ENCODE measurements around the gene CHRNA3.

The CHRNA3 gene

DNA sequence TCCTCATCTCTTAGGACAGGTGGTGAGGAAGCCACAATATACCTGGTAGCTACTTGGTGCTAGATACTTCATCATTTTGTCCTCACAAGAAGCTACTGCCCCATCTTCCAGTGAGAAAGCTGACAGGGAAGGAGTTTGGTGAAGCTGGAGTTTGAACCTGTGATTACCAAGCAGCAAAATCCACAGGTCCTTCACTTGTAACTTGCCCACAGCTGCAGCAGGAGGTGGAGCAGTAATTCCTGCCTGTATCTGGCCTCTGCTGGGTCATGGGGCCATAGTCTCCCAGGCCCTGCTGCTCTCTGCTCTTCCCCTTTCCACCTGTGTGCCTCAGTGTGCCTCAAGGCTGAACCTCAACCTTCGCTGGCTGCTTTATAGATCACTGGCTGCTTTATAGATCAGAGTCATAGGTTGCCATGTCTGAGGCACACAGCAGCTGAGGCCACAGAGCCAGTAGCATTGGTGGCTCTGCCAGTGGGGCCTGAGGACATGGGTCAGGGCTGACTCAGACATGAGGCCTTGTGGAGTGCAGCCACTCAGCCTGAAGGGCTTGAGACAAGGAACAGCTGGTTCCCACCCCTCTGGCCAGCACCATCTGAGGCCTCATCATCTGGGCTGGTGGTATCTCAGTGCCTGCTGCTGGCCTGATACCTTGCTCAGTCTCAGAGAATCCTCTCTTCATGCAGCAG is 31.3 kb upstream of the CHRNA3 start:
- no peak overlapping the region for H3K27ac ChIP-seq (ENCODE audit: low read depth, low read length)
- no peak overlapping the region for H3K4me3 ChIP-seq (ENCODE audit: low read depth, low read length)
- H3K36me3 ChIP-seq (ENCODE audit: control insufficient read depth, insufficient read depth, low read length), result no peaks in the 10 kb centered on the region
- H3K4me1 ChIP-seq (ENCODE audit: control insufficient read depth, insufficient read depth, low read length), result no peaks in the 10 kb centered on the region
- peaks cover 13% of the 10 kb centered on the region; the same call in 1 of the 2 replicates for H3K27me3 ChIP-seq (ENCODE audit: control insufficient read depth, insufficient read depth, low read length)
- H3K9me3 ChIP-seq (ENCODE audit: control insufficient read depth, insufficient read depth, low read depth, low read length), result no peaks in the 10 kb centered on the region
- no peak overlapping the region for H3K9ac ChIP-seq (ENCODE audit: low read length)

DNA sequence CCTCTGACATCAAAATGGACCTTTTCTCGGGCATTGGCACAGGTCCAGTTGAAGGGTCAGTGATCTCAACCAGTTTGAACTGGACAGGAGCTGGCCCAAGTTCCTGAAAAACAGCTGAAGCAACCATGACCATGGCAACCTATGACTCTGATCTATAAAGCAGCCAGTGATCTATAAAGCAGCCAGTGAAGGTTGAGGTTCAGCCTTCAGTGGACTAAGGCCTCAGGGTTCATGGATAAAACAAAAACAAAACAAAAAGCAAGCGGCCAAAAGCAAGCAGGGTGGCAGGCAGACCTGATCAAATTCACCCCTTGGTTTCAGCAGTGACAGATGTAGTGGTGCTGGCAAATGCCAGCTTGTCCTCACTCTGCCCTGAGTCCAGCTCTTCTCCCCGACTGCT is 30.2 kb upstream of the CHRNA3 start:
- H3K36me3 ChIP-seq (ENCODE audit: control insufficient read depth, insufficient read depth, low read length), result no peaks in the 10 kb centered on the region
- no peaks in the 10 kb centered on the region for H3K9me3 ChIP-seq (ENCODE audit: control insufficient read depth, insufficient read depth, low read depth, low read length)
- H3K4me1 ChIP-seq (ENCODE audit: control insufficient read depth, insufficient read depth, low read length), result no peaks in the 10 kb centered on the region
- no peak overlapping the region for H3K4me3 ChIP-seq (ENCODE audit: low read depth, low read length)
- H3K27me3 ChIP-seq (ENCODE audit: control insufficient read depth, insufficient read depth, low read length), result peaks cover 13% of the 10 kb centered on the region; the same call in 1 of the 2 replicates
- no peak overlapping the region for H3K27ac ChIP-seq (ENCODE audit: low read depth, low read length)
- H3K9ac ChIP-seq (ENCODE audit: low read length), result no peak overlapping the region

DNA sequence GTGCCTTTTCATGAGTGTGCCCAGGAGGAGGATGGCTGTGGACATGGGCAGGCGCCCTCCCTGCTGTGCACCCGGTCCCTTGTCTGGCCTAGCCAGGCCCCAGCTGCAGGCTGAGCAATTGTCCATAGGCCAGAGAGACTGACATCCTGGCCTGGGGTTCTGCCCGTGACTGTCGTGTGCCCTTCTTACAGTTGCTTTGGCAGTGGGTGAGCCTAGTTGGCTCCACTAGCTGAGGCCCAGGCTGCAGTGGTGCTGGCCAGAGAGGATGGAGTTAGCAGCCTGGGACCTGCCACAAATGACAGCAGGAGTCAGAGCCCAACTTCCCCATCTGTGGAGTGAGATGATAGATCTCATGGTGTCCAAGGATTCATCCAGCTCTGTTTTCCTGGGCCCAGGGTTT is 29.2 kb upstream of the CHRNA3 start:
- no peaks in the 10 kb centered on the region for H3K4me1 ChIP-seq (ENCODE audit: control insufficient read depth, insufficient read depth, low read length)
- H3K27me3 ChIP-seq (ENCODE audit: control insufficient read depth, insufficient read depth, low read length), result peaks cover 13% of the 10 kb centered on the region; the same call in 1 of the 2 replicates
- no peaks in the 10 kb centered on the region for H3K36me3 ChIP-seq (ENCODE audit: control insufficient read depth, insufficient read depth, low read length)
- no peak overlapping the region for H3K27ac ChIP-seq (ENCODE audit: low read depth, low read length)
- no peak overlapping the region for H3K4me3 ChIP-seq (ENCODE audit: low read depth, low read length)
- H3K9ac ChIP-seq (ENCODE audit: low read length), result no peak overlapping the region
- H3K9me3 ChIP-seq (ENCODE audit: control insufficient read depth, insufficient read depth, low read depth, low read length), result no peaks in the 10 kb centered on the region

DNA sequence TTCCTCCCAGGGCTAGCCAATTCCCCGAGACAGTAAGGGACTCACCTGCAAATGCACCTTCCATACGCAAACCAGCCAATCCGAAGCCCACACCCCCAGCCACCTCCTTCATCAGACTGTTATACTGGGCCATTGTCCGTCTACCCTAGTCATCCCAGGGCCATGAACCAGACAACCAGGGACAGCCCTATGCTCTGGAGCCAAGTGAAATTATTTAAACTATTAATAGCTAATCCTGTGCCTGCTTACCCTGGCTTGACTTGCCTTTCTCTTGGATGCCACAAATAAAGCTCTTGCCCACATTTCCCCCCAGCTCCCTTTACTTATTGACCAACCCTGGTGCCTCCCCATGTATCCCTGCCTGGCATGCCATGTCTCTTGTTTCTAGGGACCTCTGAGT is 24.2 kb upstream of the CHRNA3 start:
- peaks cover 20% of the 10 kb centered on the region for H3K27me3 ChIP-seq (ENCODE audit: control insufficient read depth, insufficient read depth, low read length)
- no peaks in the 10 kb centered on the region for H3K9me3 ChIP-seq (ENCODE audit: control insufficient read depth, insufficient read depth, low read depth, low read length)
- no peaks in the 10 kb centered on the region for H3K36me3 ChIP-seq (ENCODE audit: control insufficient read depth, insufficient read depth, low read length)
- H3K4me1 ChIP-seq (ENCODE audit: control insufficient read depth, insufficient read depth, low read length), result peaks cover 14% of the 10 kb centered on the region
- no peak overlapping the region for H3K9ac ChIP-seq (ENCODE audit: low read length)
- no peak overlapping the region for H3K4me3 ChIP-seq (ENCODE audit: low read depth, low read length)
- H3K27ac ChIP-seq (ENCODE audit: low read depth, low read length), result no peak overlapping the region

DNA sequence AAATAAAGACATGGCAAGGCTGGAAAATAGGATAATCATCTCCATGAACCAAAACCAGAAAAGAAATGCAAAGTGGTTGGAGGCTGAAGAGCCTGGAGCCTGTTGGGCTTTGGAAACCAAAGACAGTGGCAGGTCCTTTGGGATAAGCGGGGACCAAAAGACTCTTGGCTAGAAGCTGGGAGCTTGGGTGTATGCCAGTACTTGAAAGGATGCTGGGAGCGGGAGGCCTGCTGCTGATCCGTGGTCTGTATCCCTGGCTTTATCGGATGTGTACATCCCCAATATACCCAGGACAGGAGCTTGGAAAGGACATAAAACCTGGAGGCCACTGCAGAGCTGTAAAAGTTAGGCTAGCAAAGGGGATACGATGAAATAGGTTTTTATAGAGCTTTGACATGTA is 21.5 kb upstream of the CHRNA3 start:
- Histone ChIP-seq H3K4me3 (ENCODE audit: low read depth, low read length) (no peak overlapping the region), H3K27me3 (ENCODE audit: control insufficient read depth, insufficient read depth, low read length) (peaks cover 25% of the 10 kb centered on the region), H3K4me1 (ENCODE audit: control insufficient read depth, insufficient read depth, low read length) (peaks cover 14% of the 10 kb centered on the region), H3K27ac (ENCODE audit: low read depth, low read length) (no peak overlapping the region), H3K9me3 (ENCODE audit: control insufficient read depth, insufficient read depth, low read depth, low read length) (no peaks in the 10 kb centered on the region), H3K36me3 (ENCODE audit: control insufficient read depth, insufficient read depth, low read length) (no peaks in the 10 kb centered on the region), H3K9ac (ENCODE audit: low read length) (no peak overlapping the region)

DNA sequence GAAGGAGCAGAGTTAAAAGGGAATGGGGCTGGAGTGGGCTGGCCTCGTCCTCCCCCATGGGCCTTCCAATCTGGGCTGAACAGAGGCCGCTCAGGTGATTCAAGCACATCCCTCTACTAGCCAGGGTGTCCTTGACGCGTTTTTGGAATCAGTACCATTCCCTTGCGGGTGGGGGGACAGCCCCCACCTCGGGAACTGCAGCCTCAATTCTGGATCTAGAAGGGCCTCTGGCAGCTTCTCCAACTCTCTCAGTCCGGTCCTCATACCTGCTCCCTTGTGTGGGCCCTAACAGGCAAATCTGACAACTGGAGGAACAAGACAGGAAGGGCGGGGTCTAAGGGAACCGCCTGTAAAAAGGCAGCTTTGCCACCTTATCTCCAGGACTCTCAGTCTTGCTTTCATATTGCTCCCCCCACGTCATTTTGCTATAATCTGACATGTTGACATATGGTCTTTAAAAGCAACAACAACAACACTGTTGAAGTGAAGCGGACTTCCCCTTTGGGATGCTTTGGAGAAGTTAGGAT is 21.0 kb upstream of the CHRNA3 start:
- peaks cover 14% of the 10 kb centered on the region for H3K4me1 ChIP-seq (ENCODE audit: control insufficient read depth, insufficient read depth, low read length)
- no peak overlapping the region for H3K27ac ChIP-seq (ENCODE audit: low read depth, low read length)
- no peak overlapping the region for H3K9ac ChIP-seq (ENCODE audit: low read length)
- H3K9me3 ChIP-seq (ENCODE audit: control insufficient read depth, insufficient read depth, low read depth, low read length), result no peaks in the 10 kb centered on the region
- H3K36me3 ChIP-seq (ENCODE audit: control insufficient read depth, insufficient read depth, low read length), result no peaks in the 10 kb centered on the region
- H3K27me3 ChIP-seq (ENCODE audit: control insufficient read depth, insufficient read depth, low read length), result peaks cover 25% of the 10 kb centered on the region
- peak overlapping the region; percentile 60 for H3K4me3 ChIP-seq (ENCODE audit: low read depth, low read length)

DNA sequence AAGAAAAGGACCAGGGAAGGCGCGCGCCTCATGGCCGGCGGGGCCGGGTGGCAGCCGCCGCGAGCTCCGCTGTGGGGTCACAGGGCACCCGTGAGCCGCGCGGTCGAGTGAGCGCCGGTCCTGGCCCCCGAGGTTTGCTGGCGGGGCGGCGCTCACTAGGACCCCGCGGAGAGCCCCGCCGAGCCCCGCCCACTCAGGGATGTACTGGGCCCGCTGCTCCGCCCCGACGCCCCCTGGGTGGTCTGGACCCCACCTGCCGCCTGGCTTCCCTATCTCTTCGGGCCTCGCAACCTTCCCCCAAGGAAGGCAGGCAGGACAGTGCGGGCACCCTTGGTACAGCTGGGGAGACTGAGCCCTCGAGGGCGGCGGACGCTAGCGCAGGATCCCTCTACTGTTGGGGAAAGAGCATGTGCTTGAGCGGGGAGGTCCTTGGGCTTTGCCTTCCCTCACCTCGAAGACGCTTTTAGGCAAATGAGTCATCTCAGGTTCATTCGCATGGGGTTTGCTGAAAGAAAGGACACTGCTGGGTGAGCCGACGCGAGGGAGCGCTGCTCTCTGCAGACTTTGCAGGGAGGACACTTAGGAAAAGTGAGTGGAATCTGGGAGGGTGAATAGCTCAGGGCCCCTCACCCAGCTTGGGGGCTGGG is 20.4 kb upstream of the CHRNA3 start, which contains the start of gene CHRNB4:
Gene CHRNB4, minus strand, starts transcription at position 109 of the 647 bp plus-strand sequence. Its CDS starts 77 bp downstream, at position 32.
- H3K9ac ChIP-seq (ENCODE audit: low read length), result no peak within 1 kb of the TSS
- H3K27ac ChIP-seq (ENCODE audit: low read depth, low read length), result no peak within 1 kb of the TSS
- peaks cover 14% of the 10 kb centered on the region for H3K4me1 ChIP-seq (ENCODE audit: control insufficient read depth, insufficient read depth, low read length)
- no peaks in the 10 kb centered on the region for H3K9me3 ChIP-seq (ENCODE audit: control insufficient read depth, insufficient read depth, low read depth, low read length)
- peak within 1 kb of the TSS; percentile 60 for H3K4me3 ChIP-seq (ENCODE audit: low read depth, low read length)
- H3K36me3 ChIP-seq (ENCODE audit: control insufficient read depth, insufficient read depth, low read length), result no peaks in the 10 kb centered on the region
- peaks cover 25% of the 10 kb centered on the region for H3K27me3 ChIP-seq (ENCODE audit: control insufficient read depth, insufficient read depth, low read length)

DNA sequence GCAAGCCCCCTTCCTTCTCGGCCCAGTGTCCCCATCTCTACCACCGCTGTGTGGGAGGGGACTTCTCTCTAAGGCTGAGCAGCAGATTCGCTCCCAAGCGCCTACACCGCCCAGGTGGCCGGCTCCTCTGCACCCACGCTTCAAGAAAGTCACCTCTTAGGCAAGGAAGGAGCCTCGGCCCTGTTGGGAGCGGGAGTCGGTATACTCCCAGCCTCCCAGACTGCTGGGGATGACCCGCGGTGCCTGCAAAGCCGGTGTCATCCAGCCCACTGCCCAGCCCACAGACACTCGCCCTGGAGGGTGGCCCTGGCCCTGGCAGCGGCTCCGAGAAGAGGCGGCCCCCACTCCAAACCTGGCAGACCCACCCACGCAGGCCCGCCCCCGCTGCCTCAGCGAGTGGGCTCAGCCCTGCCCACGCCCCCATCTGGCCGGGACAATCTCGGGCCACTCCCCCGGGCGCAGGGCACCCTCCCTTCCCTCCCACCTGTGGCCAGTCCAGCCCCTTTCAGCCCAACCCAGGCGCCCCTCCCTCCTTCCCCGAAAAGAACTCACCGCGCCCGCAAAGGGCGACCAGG is 19.8 kb upstream of the CHRNA3 start:
- H3K36me3 ChIP-seq (ENCODE audit: control insufficient read depth, insufficient read depth, low read length), result no peaks in the 10 kb centered on the region
- H3K27me3 ChIP-seq (ENCODE audit: control insufficient read depth, insufficient read depth, low read length), result peaks cover 25% of the 10 kb centered on the region
- no peak overlapping the region for H3K9ac ChIP-seq (ENCODE audit: low read length)
- no peaks in the 10 kb centered on the region for H3K9me3 ChIP-seq (ENCODE audit: control insufficient read depth, insufficient read depth, low read depth, low read length)
- H3K4me1 ChIP-seq (ENCODE audit: control insufficient read depth, insufficient read depth, low read length), result peaks cover 14% of the 10 kb centered on the region
- no peak overlapping the region for H3K27ac ChIP-seq (ENCODE audit: low read depth, low read length)
- peak overlapping the region; percentile 60 for H3K4me3 ChIP-seq (ENCODE audit: low read depth, low read length)

DNA sequence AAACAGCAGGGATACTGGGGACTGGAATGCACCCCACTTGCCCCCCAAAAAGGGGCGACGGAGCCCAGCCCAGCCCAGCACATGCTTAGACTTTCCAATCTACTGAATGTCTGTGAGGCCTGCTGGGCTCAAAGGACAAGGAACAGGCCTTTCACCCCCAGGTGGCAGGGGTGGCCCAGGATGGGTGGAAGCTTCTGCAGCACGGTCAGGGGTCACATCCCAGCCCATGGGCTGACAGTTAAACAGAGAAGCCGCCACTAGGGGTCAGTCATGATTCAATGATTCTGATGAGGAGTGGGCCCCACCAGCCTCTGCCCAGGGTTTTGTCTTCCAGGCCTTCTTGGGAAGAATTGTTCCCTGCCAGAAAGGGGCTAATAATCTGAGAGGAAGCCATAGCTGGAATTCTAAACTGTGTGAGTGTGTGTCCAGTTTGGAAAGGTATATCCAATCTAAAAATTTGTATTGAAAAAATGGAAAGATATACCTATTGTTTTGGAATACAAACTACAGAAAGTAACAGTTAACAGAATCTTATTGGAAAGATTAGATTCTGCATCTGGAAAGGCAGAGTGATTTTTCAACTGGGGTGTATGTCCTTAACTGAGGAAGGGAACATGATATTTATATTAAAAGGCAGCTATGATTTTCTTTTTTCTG is 18.0 kb upstream of the CHRNA3 start:
- Histone ChIP-seq H3K27me3 (ENCODE audit: control insufficient read depth, insufficient read depth, low read length) (peaks cover 25% of the 10 kb centered on the region), H3K9me3 (ENCODE audit: control insufficient read depth, insufficient read depth, low read depth, low read length) (no peaks in the 10 kb centered on the region), H3K36me3 (ENCODE audit: control insufficient read depth, insufficient read depth, low read length) (no peaks in the 10 kb centered on the region), H3K4me3 (ENCODE audit: low read depth, low read length) (no peak overlapping the region), H3K27ac (ENCODE audit: low read depth, low read length) (no peak overlapping the region), H3K4me1 (ENCODE audit: control insufficient read depth, insufficient read depth, low read length) (peaks cover 14% of the 10 kb centered on the region), H3K9ac (ENCODE audit: low read length) (no peak overlapping the region)

DNA sequence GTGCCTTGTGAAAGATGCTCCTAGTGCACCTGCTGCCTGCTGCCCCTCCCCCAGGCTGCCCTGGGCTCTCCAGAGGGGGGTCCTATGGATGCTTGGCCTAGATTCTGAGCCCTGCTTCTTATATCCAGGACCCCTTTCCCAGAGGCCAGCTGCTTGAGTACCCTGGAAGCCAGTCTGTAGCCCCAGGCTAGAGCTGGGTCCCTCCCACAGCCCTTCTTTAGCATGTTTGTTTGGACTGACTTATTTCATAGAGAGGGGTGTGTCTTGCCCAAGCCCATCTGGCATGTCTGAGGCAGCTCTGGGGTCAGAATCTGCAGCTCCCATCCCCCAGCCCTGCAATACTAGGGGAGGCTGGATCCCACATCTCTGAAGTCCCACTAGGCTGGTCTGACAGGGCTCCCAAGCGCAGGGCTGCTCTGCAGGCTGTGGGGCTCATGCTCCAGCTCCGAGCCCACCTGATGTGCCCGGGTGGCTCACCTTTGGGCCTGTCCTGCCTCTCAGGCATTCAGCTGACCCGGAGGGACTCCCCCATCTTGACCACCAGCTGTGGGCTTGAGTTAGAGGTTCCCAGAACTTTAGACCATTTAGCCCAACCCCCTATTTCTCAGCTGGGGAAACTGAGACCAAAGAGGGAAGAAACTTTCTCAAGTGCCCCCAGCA is 17.1 kb upstream of the CHRNA3 start:
- Histone ChIP-seq H3K27ac (ENCODE audit: low read depth, low read length) (no peak overlapping the region), H3K4me1 (ENCODE audit: control insufficient read depth, insufficient read depth, low read length) (peaks cover 14% of the 10 kb centered on the region), H3K9ac (ENCODE audit: low read length) (no peak overlapping the region), H3K9me3 (ENCODE audit: control insufficient read depth, insufficient read depth, low read depth, low read length) (0 out of 2 replicates have a peak, but pooled peaks cover 2% of the 10 kb centered on the region), H3K27me3 (ENCODE audit: control insufficient read depth, insufficient read depth, low read length) (peaks cover 23% of the 10 kb centered on the region), H3K4me3 (ENCODE audit: low read depth, low read length) (no peak overlapping the region), H3K36me3 (ENCODE audit: control insufficient read depth, insufficient read depth, low read length) (no peaks in the 10 kb centered on the region)

Measured in HUES6 (cell line).